HepG2 (cell line): ENCODE data around the gene SLC2A6.

ENCODE experiments used
- ARID4A ChIP-seq: sonication (generic); formaldehyde crosslinking; IDR thresholded peaks from 2 replicates; pipeline ENCODE4 v1.5.0; 2020; ENCODE audit warnings: mild to moderate bottlenecking, missing genetic modification reagents, borderline replicate concordance
- CTCF ChIP-seq: sonication (generic); formaldehyde crosslinking; IDR thresholded peaks from 2 replicates; pipeline ENCODE4 v1.5.0; 2020; ENCODE audit warnings: mild to moderate bottlenecking, missing genetic modification reagents, moderate library complexity
- ELF3 ChIP-seq: IDR thresholded peaks from 2 replicates; pipeline ENCODE4 v1.6.1; 2016; ENCODE audit warnings: missing genetic modification reagents, missing compliant biosample characterization
- LBX2 ChIP-seq: sonication (generic); formaldehyde crosslinking; IDR thresholded peaks from 2 replicates; pipeline ENCODE4 v1.5.0; 2020; ENCODE audit warnings: missing genetic modification reagents, mild to moderate bottlenecking, borderline replicate concordance
- MYC ChIP-seq: sonication (generic); formaldehyde crosslinking; IDR thresholded peaks from 2 replicates; pipeline ENCODE4 v1.9.0; 2021; ENCODE audit warnings: missing genetic modification reagents, borderline replicate concordance
- POLR2AphosphoS5 ChIP-seq: IDR thresholded peaks from 2 replicates; pipeline ENCODE4 v1.6.1; 2012; ENCODE audit warnings: low read depth, low read length
- ZBTB33 ChIP-seq: sonication (generic); formaldehyde crosslinking; IDR thresholded peaks from 2 replicates; pipeline ENCODE4 v1.4.0; 2020; ENCODE audit warnings: missing genetic modification reagents
- ZNF18 ChIP-seq: sonication (generic); formaldehyde crosslinking; IDR thresholded peaks from 2 replicates; pipeline ENCODE4 v1.8.0; 2022; ENCODE audit warnings: mild to moderate bottlenecking, missing genetic modification reagents; ENCODE audit not compliant: insufficient replicate concordance
- ZNF574 ChIP-seq: sonication (generic); formaldehyde crosslinking; IDR thresholded peaks from 2 replicates; pipeline ENCODE4 v1.4.0; 2020; ENCODE audit warnings: missing genetic modification reagents
- ZNF777 ChIP-seq: sonication (generic); formaldehyde crosslinking; IDR thresholded peaks from 2 replicates; pipeline ENCODE4 v1.4.0; 2020; ENCODE audit warnings: missing genetic modification reagents
- ZSCAN25 ChIP-seq: sonication (generic); formaldehyde crosslinking; IDR thresholded peaks from 2 replicates; pipeline ENCODE4 v1.8.0; 2022; ENCODE audit warnings: mild to moderate bottlenecking, missing genetic modification reagents

- no peak for TF ChIP-seq ELF3
- no peak for TF ChIP-seq ZNF574 (CRISPR knock-in tag)
- no peak for TF ChIP-seq ZSCAN25 (CRISPR knock-in tag)
- no peak for TF ChIP-seq ARID4A (CRISPR knock-in tag)
- TF ChIP-seq MYC (CRISPR knock-in tag) = no peak
- no peak for TF ChIP-seq ZNF18 (CRISPR knock-in tag)
- no peak for TF ChIP-seq ZBTB33
- no peak for TF ChIP-seq CTCF (CRISPR knock-in tag)
- no peak for TF ChIP-seq LBX2 (CRISPR knock-in tag)
- TF ChIP-seq POLR2AphosphoS5 = no peak
- TF ChIP-seq ZNF777 (CRISPR knock-in tag) = no peak
Measured at GRCh38 chr9:133483611-133484010, 4.7 kb upstream of the SLC2A6 start.
